Stimulated activated CD4-positive, alpha-beta T cell treated with anti-CD3 and anti-CD28 coated beads, Interleukin-4, amount 100 ng/mL, for 4 hours (primary cell): ENCODE results near the gene MAT2B.

Source experiments
- DNase-seq, 2 experiments: peaks; one replicate each; pipeline ENCODE4 v3.0.0-alpha.2; 2020

MAT2B gene

GRCh38 chr5:163562071-163562470 is 56.7 kb downstream of the MAT2B start:
- DNase-seq: no peak

GRCh38 chr5:163563112-163563511 is 57.7 kb downstream of the MAT2B start:
- DNase-seq: no peak

GRCh38 chr5:163563880-163564279 is 58.5 kb downstream of the MAT2B start:
- no peak for DNase-seq

- DNase-seq: peak; percentile 48 to 58
Measured at GRCh38 chr5:163564321-163564938, 59.0 kb downstream of the MAT2B start.

GRCh38 chr5:163565492-163565891 is 60.1 kb downstream of the MAT2B start:
- no peak for DNase-seq

- peak; percentile 2 to 3 for DNase-seq
Measured at GRCh38 chr5:163565931-163566608, 60.7 kb downstream of the MAT2B start.

GRCh38 chr5:163566678-163567077 is 61.3 kb downstream of the MAT2B start:
- no peak for DNase-seq

- DNase-seq: no peak
Measured at GRCh38 chr5:163567811-163568210, 62.4 kb downstream of the MAT2B start.
